ENCODE results near the gene GABBR1.

GRCh38 chr6:29517728-29518440 lies 115.1 kb downstream of the GABBR1 start:
- TF ChIP-seq YY1 (IDR thresholded peaks at IDR 0.05; ENCODE audit: insufficient read depth, insufficient read length): no peak
- no peak for TF ChIP-seq ZNF274 (IDR thresholded peaks at IDR 0.05; ENCODE audit: low read depth, low read length)
